ENCODE results near the gene SCGB1C2.
"Not testable (repeated sequence)": the region's sequence is repeated elsewhere in the genome, so short reads cannot be mapped to it uniquely, and the experiment has no call there.

SCGB1C2 gene

DNA sequence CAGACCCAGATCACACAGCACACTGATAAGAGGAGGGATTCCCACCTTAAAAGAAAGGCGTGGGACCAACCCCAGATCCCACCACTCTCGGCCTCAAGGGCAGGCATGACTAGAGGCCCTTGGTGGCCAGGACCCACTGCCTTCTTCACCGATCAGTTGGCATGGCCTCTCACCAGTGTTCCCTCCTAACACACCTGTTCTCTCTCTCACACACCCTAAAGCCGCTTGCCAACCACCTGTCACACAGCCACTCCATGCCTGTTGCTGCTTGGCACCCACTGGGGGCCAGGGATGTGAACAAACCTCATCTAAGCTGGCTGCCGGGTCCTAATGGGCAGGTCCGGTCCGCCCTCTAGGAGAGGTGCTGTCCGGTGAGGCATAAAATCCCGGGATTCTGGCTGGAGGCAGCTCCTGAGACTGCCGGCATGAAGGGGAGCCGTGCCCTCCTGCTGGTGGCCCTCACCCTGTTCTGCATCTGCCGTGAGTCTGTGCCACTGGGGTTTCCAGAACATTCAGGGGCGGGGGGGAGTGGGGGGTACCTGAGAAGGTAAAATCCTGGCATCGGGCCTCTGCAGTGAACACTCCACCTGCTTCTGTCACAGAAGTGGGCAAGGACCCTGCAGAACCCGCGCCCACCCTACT, at the start of gene SCGB1C2:
Gene SCGB1C2 (plus strand): TSS at position 404 of the 642 bp plus-strand sequence. CDS start 22 bp downstream, at position 426.
- not testable (repeated sequence) for DNase-seq

- DNase-seq = not testable (repeated sequence)
These were observed 24.3 kb upstream of the SCGB1C2 start for GRCh38 chr17:113111-113510.

DNA sequence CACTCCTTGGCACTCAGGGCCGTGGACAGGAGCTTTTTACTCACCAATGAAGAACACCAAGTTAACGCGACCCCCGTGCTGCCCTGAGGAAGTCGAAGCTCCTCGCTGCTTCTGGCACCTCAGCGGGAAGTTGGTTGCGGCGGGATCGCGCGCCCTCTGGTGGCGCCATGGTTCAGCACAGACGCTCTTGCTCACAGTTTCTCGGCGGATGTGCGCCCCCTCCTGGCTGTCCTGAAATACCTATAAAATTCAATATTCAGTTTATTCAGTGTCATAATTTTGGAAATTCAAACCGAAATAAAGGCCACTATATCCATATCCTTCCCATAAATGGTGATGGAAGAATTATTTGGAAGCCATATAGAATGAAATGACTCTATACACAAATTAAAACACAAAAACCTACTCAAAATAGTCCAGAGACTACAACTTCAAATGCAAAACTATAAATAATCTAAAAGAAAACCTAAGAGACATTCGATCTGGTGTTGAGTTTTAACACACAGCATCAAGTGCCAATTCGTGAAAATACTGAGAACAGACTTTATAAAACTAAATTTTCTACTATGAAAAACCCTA, 18.9 kb upstream of the SCGB1C2 start:
- not testable (repeated sequence) for DNase-seq

GRCh38 chr17:133932-134331, 3.4 kb upstream of the SCGB1C2 start:
- DNase-seq = not testable (repeated sequence)

DNA sequence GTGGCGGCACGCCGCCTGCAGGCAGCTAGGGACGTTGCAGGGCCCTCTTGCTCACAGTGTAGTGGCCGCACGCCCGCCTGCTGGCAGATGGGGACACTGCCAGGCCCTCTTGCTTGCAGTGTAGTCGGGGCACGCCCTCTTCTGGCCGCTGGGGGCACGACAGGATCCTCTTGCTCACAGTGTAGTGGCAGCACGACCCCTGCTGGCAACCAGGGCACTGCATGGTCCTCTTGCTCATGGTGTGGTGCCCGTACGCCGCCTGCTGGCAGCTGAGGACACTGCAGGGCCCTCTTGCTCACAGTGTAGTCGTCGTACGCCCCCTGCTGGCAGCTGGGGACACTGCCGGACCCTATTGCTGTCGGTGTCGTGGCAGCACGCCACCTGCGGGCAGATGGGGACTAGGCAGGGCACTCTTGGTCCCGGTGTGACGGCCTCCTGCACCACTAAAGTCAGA, 3.0 kb upstream of the SCGB1C2 start:
- DNase-seq = not testable (repeated sequence)

GRCh38 chr17:135022-135421, 2.3 kb upstream of the SCGB1C2 start:
- DNase-seq = not testable (repeated sequence)

DNA sequence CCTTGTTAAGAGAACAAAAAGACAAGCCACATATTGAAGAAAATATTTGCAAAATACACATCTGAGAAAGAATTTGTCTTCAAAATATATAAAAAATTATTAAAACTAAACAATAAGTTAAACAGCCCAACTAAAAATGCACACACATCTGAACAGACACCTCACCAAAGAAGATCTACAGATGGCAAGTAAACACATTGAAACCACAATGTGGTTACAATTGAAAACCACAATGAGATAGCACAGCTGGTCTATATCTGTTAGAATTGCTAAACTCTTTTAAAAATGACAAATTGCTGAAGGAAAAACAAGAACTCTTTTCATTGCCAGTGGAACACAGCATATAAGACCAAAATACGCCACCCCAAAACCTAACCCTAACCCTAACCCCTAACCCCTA, 1.5 kb upstream of the SCGB1C2 start:
- not testable (repeated sequence) for DNase-seq

- DNase-seq = not testable (repeated sequence)
These were observed 838 bp upstream of the SCGB1C2 start for GRCh38 chr17:136531-136930.

GRCh38 chr17:139401-140205, 2.2 kb downstream of the SCGB1C2 start:
- not testable (repeated sequence) for DNase-seq

DNA sequence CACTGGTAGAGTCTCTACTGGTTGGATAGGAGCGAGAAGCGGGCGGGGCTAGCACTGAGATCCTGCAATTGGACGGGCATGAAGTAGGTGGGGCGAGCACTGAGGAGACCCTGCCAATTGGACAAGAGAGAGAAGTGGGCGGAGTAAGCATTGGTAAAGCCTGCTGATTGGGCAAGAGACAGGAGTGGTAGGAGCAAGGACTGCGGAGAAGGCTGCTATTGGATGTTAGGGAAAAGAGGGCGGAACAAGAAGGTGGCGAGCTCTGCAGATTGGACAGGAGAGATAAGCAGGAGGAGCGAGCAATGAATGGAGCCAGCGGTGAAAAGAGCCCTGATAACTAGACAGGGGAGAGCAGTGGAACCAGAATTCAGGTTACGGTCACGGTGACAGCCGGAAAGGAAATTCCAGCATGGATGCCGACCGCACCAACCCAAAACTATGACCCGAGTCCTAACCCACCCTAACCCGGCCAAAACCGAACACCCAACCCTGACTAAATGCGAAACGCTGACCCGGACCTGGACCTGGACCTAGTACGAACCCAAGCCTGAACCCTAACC, 4.8 kb downstream of the SCGB1C2 start:
- peak in 1 of 14 donors; percentile 12 for DNase-seq

DNA sequence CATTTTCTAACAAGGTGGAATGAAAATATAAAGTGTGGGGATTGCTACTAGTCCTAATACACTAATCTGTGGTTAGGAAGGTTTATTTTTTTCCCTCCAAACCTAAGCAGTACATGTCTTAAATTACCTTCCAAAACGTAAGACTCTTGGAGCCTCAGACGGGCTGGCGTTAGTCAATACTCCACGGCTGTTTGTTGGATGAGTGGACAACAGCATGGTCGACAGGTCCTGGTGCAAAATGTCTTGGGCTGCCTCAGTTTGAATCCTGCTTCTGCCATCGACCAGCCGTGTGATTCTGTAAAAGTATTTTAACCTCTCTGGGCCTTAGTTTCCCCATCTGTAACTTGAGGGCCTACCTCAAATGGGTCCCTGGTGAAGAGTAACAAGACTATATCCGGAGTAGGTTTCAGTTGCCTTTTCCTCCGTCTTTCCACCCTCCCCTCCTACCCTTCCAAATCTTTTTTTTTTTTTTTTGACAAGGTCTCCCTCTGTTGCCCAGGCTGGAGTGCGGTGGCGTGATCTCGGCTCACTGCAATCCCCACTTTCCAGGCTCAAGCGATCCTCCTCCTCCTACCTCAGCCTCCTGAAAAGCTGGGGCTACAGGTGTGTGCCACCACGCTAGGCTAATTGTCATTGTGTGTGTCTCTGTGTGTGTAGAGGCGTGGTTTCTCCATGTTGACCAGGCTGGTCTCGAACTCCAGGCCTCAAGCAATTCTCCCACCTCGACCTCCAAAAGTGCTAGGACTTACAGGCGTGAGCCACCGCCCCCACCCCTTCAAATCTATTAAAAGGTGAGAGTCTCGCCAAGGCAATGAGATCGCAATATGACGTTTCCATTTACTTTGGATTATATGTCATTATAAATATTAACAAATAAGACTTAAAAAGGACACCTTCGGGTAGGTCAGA, 5.8 kb downstream of the SCGB1C2 start:
- no peak for DNase-seq

- DNase-seq = peak; percentile 15 to 87 (median 49)
These were observed 6.5 kb downstream of the SCGB1C2 start for GRCh38 chr17:143785-144281.

- DNase-seq = no peak
These were observed 7.7 kb downstream of the SCGB1C2 start for GRCh38 chr17:144936-145670.

GRCh38 chr17:145671-146541, 8.5 kb downstream of the SCGB1C2 start:
- DNase-seq = peak in 4 of 14 donors; percentile 5 to 10 (median 8)

- no peak for DNase-seq
These were observed 9.2 kb downstream of the SCGB1C2 start for GRCh38 chr17:146546-146945.

GRCh38 chr17:146983-147761, 9.8 kb downstream of the SCGB1C2 start:
- no peak for DNase-seq

DNA sequence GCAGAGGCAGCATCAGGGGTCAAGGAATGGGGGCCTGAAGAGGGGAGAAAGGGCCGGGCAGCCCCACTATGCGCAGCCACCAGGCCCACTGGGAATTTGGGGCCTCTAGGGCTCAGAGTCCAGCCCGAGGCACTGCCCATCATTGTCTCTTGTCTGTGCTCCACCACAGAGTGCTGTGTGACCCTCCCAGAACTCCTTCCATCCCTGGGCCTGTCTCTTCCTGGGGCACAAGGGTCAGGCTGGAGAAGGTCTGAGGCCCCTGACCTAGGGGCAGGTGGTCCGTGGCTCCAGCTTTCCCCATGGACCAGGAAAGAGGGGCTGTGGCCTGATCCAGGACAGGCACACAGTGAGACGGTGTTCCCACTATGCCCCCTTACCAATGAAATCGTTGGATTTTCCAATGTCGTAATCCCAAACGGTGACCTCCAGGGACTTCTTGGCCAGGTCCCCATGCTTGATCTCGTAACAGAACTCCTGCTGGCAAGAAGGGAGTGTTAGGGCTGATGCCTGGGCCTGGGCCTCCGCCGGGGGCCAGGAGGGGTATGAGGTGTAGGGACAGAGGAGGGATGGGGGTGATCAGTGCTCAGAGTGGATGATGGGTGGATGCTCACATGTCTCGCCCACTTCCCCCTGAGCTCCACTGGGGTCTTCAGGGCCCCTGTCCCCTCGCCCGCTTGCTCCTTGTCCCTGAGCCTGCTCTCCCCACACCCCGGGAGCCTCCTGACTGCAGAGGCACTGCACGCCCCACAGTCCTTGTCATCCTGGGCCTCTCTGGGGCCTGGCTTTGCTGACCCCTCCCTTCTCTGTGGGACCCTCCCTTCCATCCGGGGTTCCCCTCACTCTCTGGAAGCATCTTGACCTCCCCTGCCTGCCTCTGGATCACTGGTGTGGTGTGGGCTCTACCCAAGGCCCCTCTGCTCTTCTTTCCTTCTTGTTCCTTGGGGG, 10.7 kb downstream of the SCGB1C2 start:
- no peak for DNase-seq

- no peak for DNase-seq
These were observed 11.4 kb downstream of the SCGB1C2 start for GRCh38 chr17:148757-149156.

All from C1 segment of cervical spinal cord (tissue), 14 donors.